ENCODE measurements around the gene RPL21. TPM values are rescaled to one million over a fixed set of nuclear protein-coding genes. Genes with fewer than 3 reads are reported as not detected.

The RPL21 gene
- total RNA-seq, 1 donor from 2014 or later = 1,245 TPM

DNA sequence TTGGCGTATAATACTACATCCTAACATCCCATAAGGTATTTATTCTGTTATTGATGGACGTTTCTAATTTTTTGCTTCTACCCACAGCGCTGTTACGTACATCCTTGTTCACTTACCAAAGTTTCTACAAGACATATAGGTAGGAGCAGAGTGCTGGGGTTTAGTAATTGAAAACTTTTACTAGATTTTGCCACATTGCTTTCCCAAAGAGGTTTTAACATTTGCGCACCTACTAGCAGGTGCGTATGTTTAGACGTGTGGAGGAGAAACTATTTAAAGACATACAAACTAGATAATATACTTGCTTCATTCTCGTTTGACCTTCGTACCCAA is 559 bp upstream of the RPL21 start:
- DNase-seq (ENCODE audit: low read depth) = no peak
- Histone ChIP-seq H3K4me3 (ENCODE audit: low read depth, low read length) (peak overlapping the region; percentile 92), H3K27me3 (ENCODE audit: control insufficient read depth, insufficient read depth, low read length) (no peaks in the 10 kb centered on the region), H3K36me3 (ENCODE audit: control insufficient read depth, insufficient read depth, low read length) (no peaks in the 10 kb centered on the region)
- TF ChIP-seq, protein P1, sequence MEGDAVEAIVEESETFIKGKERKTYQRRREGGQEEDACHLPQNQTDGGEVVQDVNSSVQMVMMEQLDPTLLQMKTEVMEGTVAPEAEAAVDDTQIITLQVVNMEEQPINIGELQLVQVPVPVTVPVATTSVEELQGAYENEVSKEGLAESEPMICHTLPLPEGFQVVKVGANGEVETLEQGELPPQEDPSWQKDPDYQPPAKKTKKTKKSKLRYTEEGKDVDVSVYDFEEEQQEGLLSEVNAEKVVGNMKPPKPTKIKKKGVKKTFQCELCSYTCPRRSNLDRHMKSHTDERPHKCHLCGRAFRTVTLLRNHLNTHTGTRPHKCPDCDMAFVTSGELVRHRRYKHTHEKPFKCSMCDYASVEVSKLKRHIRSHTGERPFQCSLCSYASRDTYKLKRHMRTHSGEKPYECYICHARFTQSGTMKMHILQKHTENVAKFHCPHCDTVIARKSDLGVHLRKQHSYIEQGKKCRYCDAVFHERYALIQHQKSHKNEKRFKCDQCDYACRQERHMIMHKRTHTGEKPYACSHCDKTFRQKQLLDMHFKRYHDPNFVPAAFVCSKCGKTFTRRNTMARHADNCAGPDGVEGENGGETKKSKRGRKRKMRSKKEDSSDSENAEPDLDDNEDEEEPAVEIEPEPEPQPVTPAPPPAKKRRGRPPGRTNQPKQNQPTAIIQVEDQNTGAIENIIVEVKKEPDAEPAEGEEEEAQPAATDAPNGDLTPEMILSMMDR (IDR thresholded peaks at IDR 0.05; ENCODE audit: insufficient read depth, low read length, poor library complexity, severe bottlenecking) = no peak

DNA sequence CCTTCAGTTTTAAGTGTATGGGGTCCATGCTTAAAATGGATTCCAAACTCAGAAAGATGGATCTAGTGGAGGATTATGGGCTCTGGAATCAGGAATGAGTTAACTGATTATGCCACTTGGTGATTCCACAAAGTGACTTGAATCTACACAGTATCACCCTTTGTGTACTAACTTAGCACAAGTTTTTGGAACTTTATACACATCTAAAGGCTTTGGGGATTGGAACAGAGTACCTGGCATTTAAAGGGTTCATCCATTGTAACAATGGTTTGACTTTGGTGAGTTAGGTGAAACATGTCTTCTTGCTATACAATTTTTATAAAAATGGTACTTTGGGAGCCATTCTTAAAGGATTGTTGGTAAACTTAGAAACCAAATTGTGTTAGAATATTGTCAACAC is 1.1 kb downstream of the RPL21 start:
- Histone ChIP-seq H3K4me3 (ENCODE audit: low read depth, low read length) (peak overlapping the region; percentile 92), H3K36me3 (ENCODE audit: control insufficient read depth, insufficient read depth, low read length) (no peaks in the 10 kb centered on the region), H3K27me3 (ENCODE audit: control insufficient read depth, insufficient read depth, low read length) (no peaks in the 10 kb centered on the region)
- TF ChIP-seq, protein P1 (IDR thresholded peaks at IDR 0.05; ENCODE audit: insufficient read depth, low read length, poor library complexity, severe bottlenecking) = no peak
- DNase-seq (ENCODE audit: low read depth) = no peak

DNA sequence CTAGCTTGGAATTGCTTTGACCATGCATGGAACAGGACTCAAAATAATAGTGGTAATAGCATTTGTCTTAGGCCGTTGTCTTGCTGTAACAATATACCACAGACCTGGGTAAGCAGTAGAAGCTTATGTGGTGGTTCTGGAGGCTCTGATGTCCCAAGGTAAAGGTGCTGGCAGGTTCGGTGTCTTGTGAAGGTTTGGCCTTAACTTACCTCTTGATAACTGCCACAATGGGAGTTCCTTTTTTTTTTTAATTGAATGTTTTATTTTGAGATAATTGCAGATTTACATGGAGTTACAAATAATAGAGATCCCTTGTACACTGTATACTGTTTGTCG is 5.8 kb downstream of the RPL21 start:
- TF ChIP-seq, protein P1 (IDR thresholded peaks at IDR 0.05; ENCODE audit: insufficient read depth, low read length, poor library complexity, severe bottlenecking) = no peak
- no peaks in the 10 kb centered on the region for H3K36me3 ChIP-seq (ENCODE audit: control insufficient read depth, insufficient read depth, low read length)

DNA sequence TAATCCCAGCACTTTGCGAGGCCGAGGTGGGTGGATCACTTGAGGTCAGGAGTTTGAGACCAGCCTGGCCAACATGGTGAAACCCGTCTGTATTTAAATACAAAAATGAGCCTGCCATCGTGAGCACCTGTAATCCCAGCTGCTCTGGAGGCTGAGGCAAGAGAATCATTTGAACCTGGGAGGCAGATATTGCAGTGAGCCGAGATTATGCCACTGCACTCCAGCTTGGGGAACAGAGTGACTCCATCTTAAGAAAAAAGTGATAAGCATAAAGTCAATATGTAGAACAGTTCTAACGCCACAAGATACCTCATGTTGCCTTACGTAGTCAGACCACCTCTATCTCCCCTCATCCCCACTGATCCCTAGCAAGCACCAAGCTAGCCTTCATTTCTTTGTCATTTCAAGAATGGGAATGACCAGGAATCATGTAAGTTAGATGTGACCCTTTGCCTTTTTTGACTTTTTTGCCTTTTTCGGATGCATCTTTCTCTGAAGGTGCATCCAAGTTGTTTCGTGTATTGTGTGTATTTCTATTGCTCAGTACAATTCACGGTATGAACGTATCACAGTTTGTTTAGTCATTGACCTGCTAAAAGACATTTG is 6.4 kb downstream of the RPL21 start:
- Histone ChIP-seq H3K36me3 (ENCODE audit: control insufficient read depth, insufficient read depth, low read length) (no peaks in the 10 kb centered on the region), H3K4me3 (ENCODE audit: low read depth, low read length) (no peak overlapping the region), H3K27me3 (ENCODE audit: control insufficient read depth, insufficient read depth, low read length) (no peaks in the 10 kb centered on the region)
- DNase-seq (ENCODE audit: low read depth) = no peak
- TF ChIP-seq, protein P1 (IDR thresholded peaks at IDR 0.05; ENCODE audit: insufficient read depth, low read length, poor library complexity, severe bottlenecking) = no peak

More for the DNA sequence above, 5.8 kb downstream of the RPL21 start:
- H3K4me3 ChIP-seq (ENCODE audit: low read depth, low read length) = no peak overlapping the region
- H3K27me3 ChIP-seq (ENCODE audit: control insufficient read depth, insufficient read depth, low read length) = no peaks in the 10 kb centered on the region
- DNase-seq (ENCODE audit: low read depth) = no peak

DNA sequence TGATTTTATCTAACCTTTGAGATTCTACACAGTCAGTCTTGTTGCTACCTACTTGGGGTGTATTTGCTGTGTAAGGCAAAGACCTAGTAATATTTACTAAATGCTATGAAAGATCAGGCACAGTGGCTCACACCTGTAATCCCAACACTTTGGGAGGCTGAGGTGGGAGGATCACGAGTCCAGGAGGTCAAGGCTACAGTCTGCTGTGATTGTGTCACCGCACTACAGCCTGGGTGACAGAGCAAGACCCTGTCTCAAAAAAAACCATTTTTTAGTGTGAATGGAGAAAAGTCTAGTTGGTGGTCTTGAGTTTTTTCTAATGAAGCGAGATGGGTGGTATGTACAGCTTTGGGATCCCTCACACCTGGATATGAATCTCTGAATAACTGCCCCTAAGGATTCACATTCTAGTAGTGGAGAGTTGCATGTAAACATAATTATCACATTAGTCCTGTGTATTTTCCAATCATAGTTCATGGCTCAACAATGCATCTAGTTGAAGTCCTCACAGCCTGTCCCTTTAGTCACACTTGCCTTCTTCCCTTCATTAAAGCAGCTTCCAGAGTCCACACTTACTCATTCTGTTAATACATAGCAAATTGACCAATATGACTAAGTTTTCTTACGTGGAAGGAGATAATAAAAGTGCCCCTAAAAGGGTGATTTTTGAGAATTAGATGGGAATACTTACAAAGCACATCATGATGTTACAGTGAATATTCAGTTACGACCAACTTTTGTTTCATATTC is 7.5 kb downstream of the RPL21 start:
- DNase-seq (ENCODE audit: low read depth) = no peak
- no peaks in the 10 kb centered on the region for H3K36me3 ChIP-seq (ENCODE audit: control insufficient read depth, insufficient read depth, low read length)

More for the DNA sequence above, 7.5 kb downstream of the RPL21 start:
- TF ChIP-seq, protein P1 (IDR thresholded peaks at IDR 0.05; ENCODE audit: insufficient read depth, low read length, poor library complexity, severe bottlenecking) = no peak
- H3K4me3 ChIP-seq (ENCODE audit: low read depth, low read length) = no peak overlapping the region
- H3K27me3 ChIP-seq (ENCODE audit: control insufficient read depth, insufficient read depth, low read length) = no peaks in the 10 kb centered on the region

Measured in kidney epithelial cell (primary cell).